SK-N-SH treated with all-trans-retinoic acid at 6 μM for 48 hours (cell line): ENCODE data around the gene BTF3L4.

Source experiments
- ATAC-seq: fragments of 200-7000 bp; cut with Tn5 transposase; 3 replicates; pipeline ENCODE4 v1.9.1; 2020; ENCODE audit warnings: mild to moderate bottlenecking, moderate library complexity
- BACH2 ChIP-seq: fragments of 250-450 bp; sonication (Bioruptor Pico); IDR thresholded peaks from 2 replicates; pipeline ENCODE4 v1.9.0; 2021; ENCODE audit warnings: mild to moderate bottlenecking, borderline replicate concordance
- CREB5 ChIP-seq: fragments of 250-450 bp; sonication (Bioruptor Pico); IDR thresholded peaks from 2 replicates; pipeline ENCODE4 v1.5.1; 2020; ENCODE audit warnings: low read depth, mild to moderate bottlenecking, moderate library complexity
- CSDC2 ChIP-seq: fragments of 250-450 bp; sonication (Bioruptor Pico); IDR thresholded peaks from 2 replicates; pipeline ENCODE4 v1.5.0; 2020; ENCODE audit warnings: mild to moderate bottlenecking, moderate library complexity
- CSRNP3 ChIP-seq: fragments of 250-450 bp; sonication (Bioruptor Pico); IDR thresholded peaks from 2 replicates; pipeline ENCODE4 v1.5.1; 2021; ENCODE audit warnings: mild to moderate bottlenecking, moderate library complexity
- ESRRG ChIP-seq: fragments of 250-450 bp; sonication (Bioruptor Pico); IDR thresholded peaks from 2 replicates; pipeline ENCODE4 v1.6.1; 2021; ENCODE audit warnings: mild to moderate bottlenecking
- GLIS3 ChIP-seq: fragments of 250-450 bp; sonication (Bioruptor Pico); IDR thresholded peaks from 2 replicates; pipeline ENCODE4 v1.5.0; 2020; ENCODE audit warnings: mild to moderate bottlenecking, moderate library complexity
- ISL1 ChIP-seq: fragments of 250-450 bp; sonication (Bioruptor Pico); IDR thresholded peaks from 2 replicates; pipeline ENCODE4 v2.1.2; 2022; ENCODE audit warnings: mild to moderate bottlenecking, moderate library complexity
- OSR1 ChIP-seq: fragments of 250-450 bp; sonication (Bioruptor Pico); IDR thresholded peaks from 2 replicates; pipeline ENCODE4 v1.8.0; 2022; ENCODE audit warnings: moderate library complexity, mild to moderate bottlenecking, inconsistent platforms
- PATZ1 ChIP-seq: fragments of 250-450 bp; sonication (Bioruptor Pico); IDR thresholded peaks from 2 replicates; pipeline ENCODE4 v1.8.0; 2020; ENCODE audit warnings: mild to moderate bottlenecking, moderate library complexity, borderline replicate concordance
- POU6F1 ChIP-seq: fragments of 250-450 bp; sonication (Bioruptor Pico); IDR thresholded peaks from 2 replicates; pipeline ENCODE4 v1.8.0; 2021; ENCODE audit warnings: low read depth, mild to moderate bottlenecking, moderate library complexity, borderline replicate concordance
- PPARA ChIP-seq: fragments of 250-450 bp; sonication (Bioruptor Pico); IDR thresholded peaks from 2 replicates; pipeline ENCODE4 v1.5.0; 2020; ENCODE audit warnings: mild to moderate bottlenecking, borderline replicate concordance
- RARB ChIP-seq: fragments of 250-450 bp; sonication (Bioruptor Pico); IDR thresholded peaks from 2 replicates; pipeline ENCODE4 v1.8.0; 2021; ENCODE audit warnings: mild to moderate bottlenecking, moderate library complexity
- SNAI2 ChIP-seq: fragments of 250-450 bp; sonication (Bioruptor Pico); IDR thresholded peaks from 2 replicates; pipeline ENCODE4 v1.5.0; 2020; ENCODE audit warnings: mild to moderate bottlenecking, moderate library complexity
- TCF4 ChIP-seq: fragments of 250-450 bp; sonication (Bioruptor Pico); IDR thresholded peaks from 2 replicates; pipeline ENCODE4 v1.8.0; 2021; ENCODE audit warnings: mild to moderate bottlenecking, moderate library complexity, borderline replicate concordance
- TSHZ2 ChIP-seq: fragments of 250-450 bp; sonication (Bioruptor Pico); IDR thresholded peaks from 2 replicates; pipeline ENCODE4 v1.5.0; 2020; ENCODE audit warnings: mild to moderate bottlenecking, moderate library complexity
- ZC3H10 ChIP-seq: fragments of 250-450 bp; sonication (Bioruptor Pico); IDR thresholded peaks from 2 replicates; pipeline ENCODE4 v1.5.1; 2021; ENCODE audit warnings: mild to moderate bottlenecking, moderate library complexity
- ZFP30 ChIP-seq: fragments of 450-650 bp; formaldehyde crosslinking; IDR thresholded peaks from 2 replicates; pipeline ENCODE4 v1.5.0; 2022; ENCODE audit warnings: mild to moderate bottlenecking, moderate library complexity
- ZNF565 ChIP-seq: fragments of 450-650 bp; formaldehyde crosslinking; conservative IDR thresholded peaks from 2 replicates; pipeline ENCODE4 v1.5.0; 2020; ENCODE audit warnings: low read depth, mild to moderate bottlenecking, moderate library complexity
- ZNF70 ChIP-seq: fragments of 450-650 bp; formaldehyde crosslinking; IDR thresholded peaks from 2 replicates; pipeline ENCODE4 v1.5.0; 2020; ENCODE audit warnings: mild to moderate bottlenecking, moderate library complexity
- ZNF8 ChIP-seq: fragments of 450-650 bp; formaldehyde crosslinking; IDR thresholded peaks from 2 replicates; pipeline ENCODE4 v1.5.0; 2020; ENCODE audit warnings: mild to moderate bottlenecking, moderate library complexity

BTF3L4 gene

GRCh38 chr1:52034050-52034384 lies 22.1 kb upstream of the BTF3L4 start:
- no peak for ATAC-seq
- TF ChIP-seq OSR1 (CRISPR knock-in tag) (no peak), POU6F1 (CRISPR knock-in tag) (no peak)

- TF ChIP-seq POU6F1 (CRISPR knock-in tag) = no peak
- no peak for TF ChIP-seq ZC3H10 (CRISPR knock-in tag)
- TF ChIP-seq GLIS3 (CRISPR knock-in tag) = no peak
- TF ChIP-seq TCF4 (CRISPR knock-in tag) = no peak
- TF ChIP-seq ZNF8 = no peak
- TF ChIP-seq ZNF565 (CRISPR knock-in tag) = no peak
- TF ChIP-seq SNAI2 (CRISPR knock-in tag) = no peak
- no peak for TF ChIP-seq CSDC2 (CRISPR knock-in tag)
- no peak for TF ChIP-seq ZFP30 (CRISPR knock-in tag)
- TF ChIP-seq PPARA (CRISPR knock-in tag) = no peak
- no peak for TF ChIP-seq RARB (CRISPR knock-in tag)
- no peak for TF ChIP-seq ZNF70 (CRISPR knock-in tag)
- no peak for TF ChIP-seq OSR1 (CRISPR knock-in tag)
- no peak for TF ChIP-seq CREB5 (CRISPR knock-in tag)
- no peak for TF ChIP-seq PATZ1 (CRISPR knock-in tag)
- TF ChIP-seq BACH2 (CRISPR knock-in tag) = no peak
- TF ChIP-seq, all 23 proteins: peak for 0
- ATAC-seq = no peak
These were observed 18.7 kb upstream of the BTF3L4 start for GRCh38 chr1:52037402-52037814.

GRCh38 chr1:52037909-52038308 lies 18.2 kb upstream of the BTF3L4 start:
- TF ChIP-seq TCF4 (CRISPR knock-in tag) (no peak), SNAI2 (CRISPR knock-in tag) (no peak), ZC3H10 (CRISPR knock-in tag) (no peak), ZNF8 (no peak), PPARA (CRISPR knock-in tag) (no peak), CSRNP3 (CRISPR knock-in tag) (no peak), OSR1 (CRISPR knock-in tag) (no peak), ZNF70 (CRISPR knock-in tag) (no peak)
- no peak for ATAC-seq

GRCh38 chr1:52041551-52042185 lies 14.4 kb upstream of the BTF3L4 start:
- no peak for ATAC-seq
- TF ChIP-seq ESRRG (CRISPR knock-in tag) (no peak), ZNF70 (CRISPR knock-in tag) (no peak), CSDC2 (CRISPR knock-in tag) (no peak), SNAI2 (CRISPR knock-in tag) (no peak), OSR1 (CRISPR knock-in tag) (no peak), POU6F1 (CRISPR knock-in tag) (no peak), ZFP30 (CRISPR knock-in tag) (no peak), TSHZ2 (no peak), ISL1 (CRISPR knock-in tag) (no peak), PATZ1 (CRISPR knock-in tag) (no peak)
